Upper lobe of left lung (tissue), 6 donors: ENCODE data around the gene MRPL41. TPM values are rescaled to one million over a fixed set of nuclear protein-coding genes. Genes with fewer than 3 reads are reported as not detected.

ENCODE experiments used
- ATAC-seq, 2 donors: fragments of 200-7000 bp; cut with Tn5 transposase; one replicate each; pipeline ENCODE4 v1.9.1; 2022; ENCODE audit warnings: mild to moderate bottlenecking in 2 of 2, moderate library complexity in 2 of 2; ENCODE audit not compliant: low FRiP score in 2 of 2
- DNase-seq, 2 donors: peaks; one replicate each; pipeline ENCODE4 v3.0.0-alpha.2; 2019 to 2020
- H3K27ac ChIP-seq, 4 donors: fragments of 200-600 bp; sonication (generic); one replicate each; pipeline ENCODE4 v1.5.1; 2016 to 2019
- H3K27me3 ChIP-seq, 4 donors: fragments of 200-600 bp; sonication (generic); one replicate each; pipeline ENCODE4 v1.5.1; 2017 to 2019
- H3K36me3 ChIP-seq, 4 donors: fragments of 200-600 bp; sonication (generic); one replicate each; pipeline ENCODE4 v1.5.1; 2016 to 2019
- H3K4me1 ChIP-seq, 4 donors: fragments of 200-600 bp; sonication (generic); one replicate each; pipeline ENCODE4 v1.5.1; 2018 to 2019
- H3K4me3 ChIP-seq, 4 donors: fragments of 200-600 bp; sonication (generic); one replicate each; pipeline ENCODE4 v1.5.1; 2017 to 2019; ENCODE audit warnings: mild to moderate bottlenecking in 2 of 4, moderate library complexity in 1 of 4
- H3K9me3 ChIP-seq, 4 donors: fragments of 200-600 bp; sonication (generic); one replicate each; pipeline ENCODE4 v1.5.1; 2018 to 2019
- CTCF ChIP-seq, 6 experiments: fragments of 450-650 bp in 4 of 6; fragments of 200-600 bp in 2 of 6; sonication (generic) in 2 of 6; IDR thresholded peaks; one replicate each; pipeline ENCODE4 v1.5.1; 2016 to 2019; ENCODE audit warnings: antibody characterized with exemption in 6 of 6
- EP300 ChIP-seq, 4 donors: sonication (generic); formaldehyde crosslinking; IDR thresholded peaks; one replicate each; pipeline ENCODE4 v1.5.1; 2017; ENCODE audit warnings: antibody characterized with exemption in 4 of 4, control low read depth in 2 of 4
- POLR2A ChIP-seq, 4 donors: fragments of 450-650 bp; IDR thresholded peaks; one replicate each; pipeline ENCODE4 v1.5.1; 2016 to 2017; ENCODE audit warnings: antibody characterized with exemption in 4 of 4, mild to moderate bottlenecking in 2 of 4
- POLR2AphosphoS5 ChIP-seq, 2 donors: sonication (generic); formaldehyde crosslinking; IDR thresholded peaks; one replicate each; pipeline ENCODE4 v1.5.1; 2017; ENCODE audit warnings: antibody characterized with exemption in 2 of 2
- WGBS, 2 donors: methylation state at CpG; one replicate each; pipeline ENCODE4 v1.1.5; 2017 to 2018; 5-methylcytosine and 5-hydroxymethylcytosine counted together
- total RNA-seq, 6 donors: library from RNA; depleted of rRNA in 4 of 6; stranded (reverse); fragments of >200 nt in 4 of 6; gene quantifications; one replicate each; pipeline versions ENCODE4 v1.1.0 to v1.2.1, GENCODE V29; 2016 to 2021
- donor health status: DM: no; HTN: no; CAD: no; lungs with moderate emphysema.
- donor health status: DM: no; HTN: yes; CAD: no; lungs with severe emphysema.

The MRPL41 gene
- total RNA-seq, 6 donors from 2014 or later: 36.5 to 172 (median 62.1) TPM

GRCh38 chr9:137575364-137575715 lies 23.7 kb downstream of the MRPL41 start:
- Histone ChIP-seq H3K4me3 (no peak overlapping the region), H3K9me3 (no peaks in the 10 kb centered on the region), H3K36me3 (peaks cover 8 to 44% (median 34%) of the 10 kb centered on the region in 4 donors), H3K27ac (no peak overlapping the region), H3K27me3 (no peaks in the 10 kb centered on the region), H3K4me1 (peaks cover 23 to 34% (median 29%) of the 10 kb centered on the region in 4 donors)
- WGBS, 2 donors: 71 to 78% methylated on average over 9 of the region's 9 CpGs
- no peak for DNase-seq
- TF ChIP-seq POLR2A (IDR thresholded peaks at IDR 0.05) (no peak), EP300 (IDR thresholded peaks at IDR 0.05) (no peak), CTCF (IDR thresholded peaks at IDR 0.05) (no peak), POLR2AphosphoS5 (IDR thresholded peaks at IDR 0.05) (no peak)
- ATAC-seq: no peak

- H3K36me3 ChIP-seq: peaks cover 8 to 44% (median 33%) of the 10 kb centered on the region in 4 donors
- DNase-seq (no peak), ATAC-seq (no peak)
- WGBS, 2 donors: 73 to 90% methylated on average over 11 to 12 of the region's 12 CpGs
- no peaks in the 10 kb centered on the region for H3K27me3 ChIP-seq
- peaks cover 23 to 34% (median 29%) of the 10 kb centered on the region in 4 donors for H3K4me1 ChIP-seq
- no peak overlapping the region for H3K27ac ChIP-seq
- TF ChIP-seq EP300 (IDR thresholded peaks at IDR 0.05) (no peak), POLR2AphosphoS5 (IDR thresholded peaks at IDR 0.05) (no peak), POLR2A (IDR thresholded peaks at IDR 0.05) (no peak), CTCF (IDR thresholded peaks at IDR 0.05) (no peak)
- no peaks in the 10 kb centered on the region for H3K9me3 ChIP-seq
- H3K4me3 ChIP-seq: no peak overlapping the region
These were observed 24.2 kb downstream of the MRPL41 start for GRCh38 chr9:137575716-137576411.

GRCh38 chr9:137578518-137579258 lies 27.0 kb downstream of the MRPL41 start, which contains the start of gene DPH7:
DPH7 (minus strand) TSS chr9:137578925; CDS start chr9:137578777, 148 bp downstream.
- peak within 1 kb of the TSS; percentile 68 to 82 (median 78) for H3K27ac ChIP-seq
- H3K4me3 ChIP-seq: peak within 1 kb of the TSS; percentile 75 to 97 (median 82)
- H3K36me3 ChIP-seq: peaks cover 8 to 46% (median 35%) of the 10 kb centered on the region in 4 donors
- no peaks in the 10 kb centered on the region for H3K27me3 ChIP-seq
- peak; percentile 95 to 100 for DNase-seq
- peak; percentile 70 to 73 for TF ChIP-seq POLR2AphosphoS5 (IDR thresholded peaks at IDR 0.05)
- TF ChIP-seq POLR2A (IDR thresholded peaks at IDR 0.05): peak in 2 of 4 donors; percentile 54 to 88
- TF ChIP-seq EP300 (IDR thresholded peaks at IDR 0.05): no peak
- peak; percentile 84 to 98 (median 97) for TF ChIP-seq CTCF (IDR thresholded peaks at IDR 0.05)
- H3K9me3 ChIP-seq: no peaks in the 10 kb centered on the region
- 0 to 8% methylated on average over 5 to 28 of the region's 82 CpGs for whole genome bisulfite sequencing, 2 donors
- H3K4me1 ChIP-seq: peaks cover 23 to 34% (median 29%) of the 10 kb centered on the region in 4 donors
- peak; percentile 96 to 99 for ATAC-seq

GRCh38 chr9:137579259-137579604 lies 27.6 kb downstream of the MRPL41 start:
- peak in 1 of 2 donors; percentile 75 for DNase-seq
- no peaks in the 10 kb centered on the region for H3K9me3 ChIP-seq
- H3K4me1 ChIP-seq: peaks cover 23 to 34% (median 29%) of the 10 kb centered on the region in 4 donors
- H3K27ac ChIP-seq: peak overlapping the region; percentile 68 to 82 (median 78)
- peak overlapping the region; percentile 0 to 97 (median 82) for H3K4me3 ChIP-seq
- H3K36me3 ChIP-seq: peaks cover 5 to 46% (median 31%) of the 10 kb centered on the region in 4 donors
- peak in 1 of 2 donors; percentile 44 for ATAC-seq
- WGBS, 2 donors: 49 to 61% methylated on average over 15 to 17 of the region's 19 CpGs
- TF ChIP-seq POLR2A (IDR thresholded peaks at IDR 0.05) (no peak), POLR2AphosphoS5 (IDR thresholded peaks at IDR 0.05) (no peak), EP300 (IDR thresholded peaks at IDR 0.05) (no peak), CTCF (IDR thresholded peaks at IDR 0.05) (no peak)
- no peaks in the 10 kb centered on the region for H3K27me3 ChIP-seq
